ENCODE results near the gene ELMO3. TPM values are rescaled to one million over a fixed set of nuclear protein-coding genes. Genes with fewer than 3 reads are reported as not detected.
A peak's percentile ranks its signal among the peaks of the same experiment; 100 is the strongest.

Gene ELMO3
- total and polyA plus RNA-seq, 9 donors = 1.1 to 14.8 (median 2.7) TPM; not detected in 1

DNA sequence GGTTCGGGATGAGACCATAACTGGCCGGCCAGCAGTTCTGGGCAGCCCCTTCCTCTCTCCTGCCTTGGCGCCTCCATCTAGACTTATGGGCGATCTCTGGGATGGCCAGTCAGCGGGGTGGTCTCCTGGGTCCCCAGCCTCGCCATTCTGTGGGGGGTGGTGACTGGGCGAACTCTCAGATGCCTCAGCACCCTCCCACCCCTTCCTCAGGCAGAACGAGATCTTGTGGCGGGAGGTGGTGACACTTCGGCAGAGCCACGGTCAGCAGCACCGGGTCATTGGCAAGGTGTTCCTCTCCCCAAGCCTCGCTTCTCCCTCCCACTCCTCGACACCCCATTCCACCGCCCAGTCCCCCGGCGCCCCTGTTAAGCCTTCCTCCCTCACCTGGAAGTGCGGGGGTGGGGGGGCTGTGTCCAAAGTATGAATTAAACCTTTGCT, 32.8 kb upstream of the ELMO3 start:
- Histone ChIP-seq H3K36me3 (no peaks in the 10 kb centered on the region), H3K9me3 (no peaks in the 10 kb centered on the region), H3K4me3 (no peak overlapping the region), H3K27ac (no peak overlapping the region), H3K4me1 (ENCODE audit: insufficient read depth) (peaks cover 21% of the 10 kb centered on the region), H3K27me3 (no peaks in the 10 kb centered on the region)
- peak in 2 of 5 donors; percentile 43 to 45 for DNase-seq
- intact Hi-C loops (cut with DNase I) = no loop called here
- TF ChIP-seq EP300 (IDR thresholded peaks at IDR 0.05) (no peak), POLR2A (IDR thresholded peaks at IDR 0.05) (no peak)
- TF ChIP-seq, protein P1, sequence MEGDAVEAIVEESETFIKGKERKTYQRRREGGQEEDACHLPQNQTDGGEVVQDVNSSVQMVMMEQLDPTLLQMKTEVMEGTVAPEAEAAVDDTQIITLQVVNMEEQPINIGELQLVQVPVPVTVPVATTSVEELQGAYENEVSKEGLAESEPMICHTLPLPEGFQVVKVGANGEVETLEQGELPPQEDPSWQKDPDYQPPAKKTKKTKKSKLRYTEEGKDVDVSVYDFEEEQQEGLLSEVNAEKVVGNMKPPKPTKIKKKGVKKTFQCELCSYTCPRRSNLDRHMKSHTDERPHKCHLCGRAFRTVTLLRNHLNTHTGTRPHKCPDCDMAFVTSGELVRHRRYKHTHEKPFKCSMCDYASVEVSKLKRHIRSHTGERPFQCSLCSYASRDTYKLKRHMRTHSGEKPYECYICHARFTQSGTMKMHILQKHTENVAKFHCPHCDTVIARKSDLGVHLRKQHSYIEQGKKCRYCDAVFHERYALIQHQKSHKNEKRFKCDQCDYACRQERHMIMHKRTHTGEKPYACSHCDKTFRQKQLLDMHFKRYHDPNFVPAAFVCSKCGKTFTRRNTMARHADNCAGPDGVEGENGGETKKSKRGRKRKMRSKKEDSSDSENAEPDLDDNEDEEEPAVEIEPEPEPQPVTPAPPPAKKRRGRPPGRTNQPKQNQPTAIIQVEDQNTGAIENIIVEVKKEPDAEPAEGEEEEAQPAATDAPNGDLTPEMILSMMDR (IDR thresholded peaks at IDR 0.05) = no peak
- WGBS, 3 donors = 51 to 68% (median 55%) methylated on average over 17 to 18 of the region's 18 CpGs

DNA sequence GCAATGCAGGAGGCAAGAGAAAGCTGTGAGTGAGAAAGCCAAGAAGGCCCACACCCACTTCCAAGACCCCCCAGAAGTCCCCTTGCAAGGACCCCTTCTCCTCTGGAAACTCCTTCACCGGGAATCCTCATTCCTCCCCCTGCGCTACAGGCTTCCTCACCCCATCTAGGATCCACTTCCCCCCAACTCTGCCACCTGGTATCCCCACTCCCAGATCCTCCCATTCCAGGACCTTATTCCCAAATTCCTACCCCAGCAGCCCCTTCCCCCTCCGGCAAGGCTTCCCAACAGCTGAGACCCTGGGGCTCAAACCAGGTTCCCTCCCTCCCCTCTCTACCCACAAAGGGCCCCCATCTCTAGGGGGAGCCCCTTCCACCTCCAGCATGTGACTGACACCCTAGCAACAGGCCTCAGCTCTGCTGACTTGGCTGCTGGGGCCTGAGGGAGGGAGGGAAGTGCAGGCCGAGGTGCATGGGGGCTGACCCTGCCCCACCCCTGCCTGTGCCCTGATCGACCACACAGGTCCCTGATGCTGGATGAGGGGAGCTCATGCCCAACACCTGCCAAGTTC, 32.2 kb upstream of the ELMO3 start:
- Histone ChIP-seq H3K4me1 (ENCODE audit: insufficient read depth) (peaks cover 20% of the 10 kb centered on the region), H3K9me3 (no peaks in the 10 kb centered on the region), H3K36me3 (no peaks in the 10 kb centered on the region), H3K27ac (no peak overlapping the region), H3K4me3 (no peak overlapping the region), H3K27me3 (no peaks in the 10 kb centered on the region)
- TF ChIP-seq EP300 (IDR thresholded peaks at IDR 0.05) = no peak
- TF ChIP-seq, protein P1 (IDR thresholded peaks at IDR 0.05) = no peak
- TF ChIP-seq POLR2A (IDR thresholded peaks at IDR 0.05) = no peak
- WGBS, 3 donors = 81 to 89% (median 88%) methylated on average over 5 of the region's 5 CpGs
- intact Hi-C loops (cut with DNase I) = no loop called here
- no peak for DNase-seq

DNA sequence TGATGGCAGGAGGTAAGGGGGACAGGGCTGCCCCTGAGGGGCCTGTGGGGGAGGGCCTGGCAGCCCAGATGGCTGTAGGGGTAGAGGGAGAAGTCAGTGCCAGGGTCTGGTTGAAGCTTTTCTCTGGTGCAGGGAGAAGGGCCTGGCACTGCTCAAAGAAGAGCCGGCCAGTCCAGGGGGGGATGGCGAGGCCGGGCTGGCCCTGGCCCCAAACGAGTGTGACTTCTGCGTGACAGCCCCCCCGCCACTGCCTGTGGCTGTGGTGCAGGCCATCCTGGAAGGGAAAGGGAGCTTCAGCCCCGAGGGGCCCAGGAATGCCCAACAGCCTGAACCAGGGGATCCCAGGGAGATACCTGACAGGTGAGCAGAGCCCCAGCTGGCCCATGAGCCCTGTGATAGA, 31.3 kb upstream of the ELMO3 start:
- no peak overlapping the region for H3K4me3 ChIP-seq
- H3K27ac ChIP-seq = no peak overlapping the region
- TF ChIP-seq POLR2A (IDR thresholded peaks at IDR 0.05) (no peak), EP300 (IDR thresholded peaks at IDR 0.05) (no peak)
- no peak for DNase-seq
- peaks cover 20% of the 10 kb centered on the region for H3K4me1 ChIP-seq (ENCODE audit: insufficient read depth)
- intact Hi-C loops (cut with DNase I) = no loop called here
- no peaks in the 10 kb centered on the region for H3K36me3 ChIP-seq
- H3K9me3 ChIP-seq = no peaks in the 10 kb centered on the region
- H3K27me3 ChIP-seq = no peaks in the 10 kb centered on the region
- WGBS, 3 donors = 90 to 93% (median 92%) methylated on average over 7 of the region's 7 CpGs

DNA sequence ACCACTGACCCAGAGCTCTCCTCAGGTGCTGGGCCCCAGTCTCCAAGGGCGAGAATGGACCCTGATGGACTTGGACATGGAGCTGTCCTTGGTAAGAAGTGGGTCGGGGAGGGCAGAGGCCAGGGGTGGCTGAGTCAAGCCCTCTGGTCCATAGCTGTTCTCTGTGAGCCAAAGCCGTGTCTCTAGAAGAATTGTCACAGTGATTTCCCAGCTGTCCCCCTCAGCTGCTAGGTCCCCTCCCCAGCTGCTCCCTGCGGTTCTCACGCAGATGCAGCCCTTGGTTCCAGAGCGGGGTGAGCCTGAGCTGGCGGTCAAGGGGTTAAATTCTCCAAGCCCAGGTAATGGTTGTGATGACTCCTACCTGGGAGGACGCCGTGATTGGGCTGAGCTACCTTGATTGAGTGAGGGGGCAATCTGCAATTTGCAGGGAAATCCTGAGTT, 29.9 kb upstream of the ELMO3 start:
- no peak for TF ChIP-seq EP300 (IDR thresholded peaks at IDR 0.05)
- H3K9me3 ChIP-seq = no peaks in the 10 kb centered on the region
- H3K4me1 ChIP-seq (ENCODE audit: insufficient read depth) = peaks cover 13% of the 10 kb centered on the region
- DNase-seq = peak in 3 of 5 donors; percentile 37 to 45 (median 44)
- no peaks in the 10 kb centered on the region for H3K36me3 ChIP-seq
- H3K27me3 ChIP-seq = no peaks in the 10 kb centered on the region
- intact Hi-C loops (cut with DNase I) = no loop called here
- 63 to 67% (median 66%) methylated on average over 8 to 9 of the region's 9 CpGs for WGBS, 3 donors
- peak overlapping the region; percentile 13 to 87 for H3K27ac ChIP-seq
- no peak overlapping the region for H3K4me3 ChIP-seq

DNA sequence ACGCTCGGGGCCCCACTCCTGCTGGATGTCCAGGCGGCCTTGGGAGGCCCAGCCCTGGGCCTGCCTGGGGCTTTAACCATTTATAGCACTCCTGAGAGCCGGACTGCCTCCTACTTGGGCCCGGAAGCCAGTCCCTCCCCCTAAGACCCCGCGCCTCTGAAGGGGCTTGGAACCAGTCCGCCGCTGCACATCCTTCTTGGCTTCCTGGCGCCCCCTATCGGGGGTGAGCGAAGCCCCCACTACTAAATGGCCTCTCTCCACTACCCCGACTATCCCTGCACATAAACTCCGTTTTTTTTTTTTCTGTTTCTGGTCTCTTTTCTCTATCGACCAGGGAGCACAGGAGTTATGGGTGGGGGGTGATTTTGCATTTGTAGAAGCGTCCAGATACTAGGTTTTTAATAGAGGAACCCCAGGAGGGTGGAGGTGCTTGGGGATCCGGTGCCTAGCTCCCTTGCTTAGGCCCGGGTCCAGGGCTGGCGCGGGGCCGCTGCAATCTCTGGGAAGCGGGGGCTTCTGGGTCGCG, 29.2 kb upstream of the ELMO3 start:
- peak overlapping the region; percentile 49 for H3K4me3 ChIP-seq
- intact Hi-C loops (cut with DNase I) = no loop called here
- H3K27ac ChIP-seq = peak overlapping the region; percentile 13 to 87
- 2 to 7% (median 5%) methylated on average over 20 to 24 of the region's 24 CpGs for WGBS, 3 donors
- H3K27me3 ChIP-seq = no peaks in the 10 kb centered on the region
- peak; percentile 58 to 77 (median 70) for DNase-seq
- TF ChIP-seq, protein P1 (IDR thresholded peaks at IDR 0.05) = peak; percentile 9 to 36 (median 14)
- TF ChIP-seq EP300 (IDR thresholded peaks at IDR 0.05) (no peak), POLR2A (IDR thresholded peaks at IDR 0.05) (no peak)
- no peaks in the 10 kb centered on the region for H3K9me3 ChIP-seq
- no peaks in the 10 kb centered on the region for H3K36me3 ChIP-seq
- peaks cover 13% of the 10 kb centered on the region for H3K4me1 ChIP-seq (ENCODE audit: insufficient read depth)

Data from ovary (tissue), 9 donors.